IPS-18a (cell line): ENCODE data around the gene GSTA3.
"Not testable (repeated sequence)": the region's sequence is repeated elsewhere in the genome, so short reads cannot be mapped to it uniquely, and the experiment has no call there.

Source experiments
- H3K27ac ChIP-seq: one replicate; pipeline ENCODE4 v1.5.1; 2013; ENCODE audit warnings: low read length
- H3K27me3 ChIP-seq: one replicate; pipeline ENCODE4 v1.6.1; 2013; ENCODE audit warnings: mild to moderate bottlenecking, low read length; ENCODE audit not compliant: control insufficient read depth, insufficient read depth
- H3K36me3 ChIP-seq: one replicate; pipeline ENCODE4 v1.6.1; 2013; ENCODE audit warnings: low read depth, low read length; ENCODE audit not compliant: control insufficient read depth
- H3K4me1 ChIP-seq: one replicate; pipeline ENCODE4 v1.6.1; 2013; ENCODE audit warnings: low read depth, low read length; ENCODE audit not compliant: control insufficient read depth
- H3K4me3 ChIP-seq: one replicate; pipeline ENCODE4 v1.5.1; 2013; ENCODE audit warnings: low read length
- H3K9ac ChIP-seq: one replicate; pipeline ENCODE4 v1.6.1; 2013; ENCODE audit warnings: mild to moderate bottlenecking, low read length, moderate library complexity
- H3K9me3 ChIP-seq: one replicate; pipeline ENCODE4 v1.6.1; 2013; ENCODE audit warnings: low read depth, low read length; ENCODE audit not compliant: control insufficient read depth

GSTA3 gene

GRCh38 chr6:52927451-52927850 lies 18.0 kb upstream of the GSTA3 start:
- H3K27me3 ChIP-seq: no peaks in the 10 kb centered on the region
- H3K9me3 ChIP-seq: no peaks in the 10 kb centered on the region
- H3K4me1 ChIP-seq: peaks cover 19% of the 10 kb centered on the region
- H3K9ac ChIP-seq: no peak overlapping the region
- no peak overlapping the region for H3K27ac ChIP-seq
- no peak overlapping the region for H3K4me3 ChIP-seq
- H3K36me3 ChIP-seq: no peaks in the 10 kb centered on the region

- Histone ChIP-seq H3K4me3 (no peak overlapping the region), H3K4me1 (peaks cover 21% of the 10 kb centered on the region), H3K27ac (no peak overlapping the region), H3K27me3 (no peaks in the 10 kb centered on the region), H3K9me3 (no peaks in the 10 kb centered on the region), H3K36me3 (no peaks in the 10 kb centered on the region), H3K9ac (no peak overlapping the region)
These were observed 16.7 kb upstream of the GSTA3 start for GRCh38 chr6:52925919-52926792.

GRCh38 chr6:52925042-52925441 lies 15.5 kb upstream of the GSTA3 start:
- Histone ChIP-seq H3K27me3 (no peaks in the 10 kb centered on the region), H3K27ac (no peak overlapping the region), H3K36me3 (no peaks in the 10 kb centered on the region), H3K4me1 (peaks cover 17% of the 10 kb centered on the region), H3K9ac (no peak overlapping the region), H3K9me3 (no peaks in the 10 kb centered on the region), H3K4me3 (no peak overlapping the region)

GRCh38 chr6:52923689-52924088 lies 14.2 kb upstream of the GSTA3 start:
- H3K36me3 ChIP-seq, H3K4me3 ChIP-seq, H3K9ac ChIP-seq, H3K27me3 ChIP-seq, H3K27ac ChIP-seq, H3K9me3 ChIP-seq: not testable (repeated sequence)
- peaks cover 17% of the 10 kb centered on the region for H3K4me1 ChIP-seq

- Histone ChIP-seq H3K9me3 (no peaks in the 10 kb centered on the region), H3K4me1 (peaks cover 17% of the 10 kb centered on the region), H3K9ac (no peak overlapping the region), H3K4me3 (no peak overlapping the region), H3K27me3 (no peaks in the 10 kb centered on the region), H3K27ac (no peak overlapping the region), H3K36me3 (no peaks in the 10 kb centered on the region)
These were observed 12.7 kb upstream of the GSTA3 start for GRCh38 chr6:52922161-52922560.

- Histone ChIP-seq H3K27ac (no peak overlapping the region), H3K9me3 (no peaks in the 10 kb centered on the region), H3K4me1 (peaks cover 17% of the 10 kb centered on the region), H3K4me3 (no peak overlapping the region), H3K36me3 (no peaks in the 10 kb centered on the region), H3K9ac (no peak overlapping the region), H3K27me3 (no peaks in the 10 kb centered on the region)
These were observed 12.2 kb upstream of the GSTA3 start for GRCh38 chr6:52921743-52922142.

GRCh38 chr6:52919511-52919910 lies 10.0 kb upstream of the GSTA3 start:
- not testable (repeated sequence) for H3K9ac ChIP-seq, H3K9me3 ChIP-seq, H3K27ac ChIP-seq, H3K27me3 ChIP-seq, H3K4me3 ChIP-seq, H3K36me3 ChIP-seq
- H3K4me1 ChIP-seq: peaks cover 17% of the 10 kb centered on the region

- H3K27me3 ChIP-seq, H3K9ac ChIP-seq, H3K9me3 ChIP-seq, H3K27ac ChIP-seq, H3K36me3 ChIP-seq, H3K4me3 ChIP-seq: not testable (repeated sequence)
- H3K4me1 ChIP-seq: peaks cover 13% of the 10 kb centered on the region
These were observed 9.3 kb upstream of the GSTA3 start for GRCh38 chr6:52918771-52919170.

- not testable (repeated sequence) for H3K9me3 ChIP-seq, H3K27ac ChIP-seq, H3K27me3 ChIP-seq, H3K9ac ChIP-seq, H3K4me3 ChIP-seq, H3K36me3 ChIP-seq, H3K4me1 ChIP-seq
These were observed 8.7 kb upstream of the GSTA3 start for GRCh38 chr6:52918027-52918686.

GRCh38 chr6:52914516-52914915 lies 5.0 kb upstream of the GSTA3 start:
- Histone ChIP-seq H3K27me3 (no peaks in the 10 kb centered on the region), H3K9me3 (no peaks in the 10 kb centered on the region), H3K4me1 (no peaks in the 10 kb centered on the region)

GRCh38 chr6:52910091-52910490 lies 593 bp upstream of the GSTA3 start:
- no peaks in the 10 kb centered on the region for H3K4me1 ChIP-seq
- no peaks in the 10 kb centered on the region for H3K27me3 ChIP-seq
- no peak overlapping the region for H3K9ac ChIP-seq
- no peak overlapping the region for H3K27ac ChIP-seq
- no peaks in the 10 kb centered on the region for H3K9me3 ChIP-seq
- no peaks in the 10 kb centered on the region for H3K36me3 ChIP-seq
- no peak overlapping the region for H3K4me3 ChIP-seq

More at GRCh38 chr6:52914516-52914915, 5.0 kb upstream of the GSTA3 start:
- Histone ChIP-seq H3K9ac (no peak overlapping the region), H3K4me3 (no peak overlapping the region), H3K36me3 (no peaks in the 10 kb centered on the region), H3K27ac (no peak overlapping the region)

- Histone ChIP-seq H3K36me3 (no peaks in the 10 kb centered on the region), H3K9me3 (no peaks in the 10 kb centered on the region), H3K27me3 (no peaks in the 10 kb centered on the region), H3K4me1 (no peaks in the 10 kb centered on the region), H3K27ac (no peak overlapping the region), H3K9ac (no peak overlapping the region), H3K4me3 (no peak overlapping the region)
These were observed 367 bp downstream of the GSTA3 start for GRCh38 chr6:52909131-52909530.
